ENCODE results near the gene ITSN2. TPM values are rescaled to one million over a fixed set of nuclear protein-coding genes. Genes with fewer than 3 reads are reported as not detected.

The ITSN2 gene
- total and polyA plus RNA-seq, 4 donors: 10.1 to 32.4 (median 21.6) TPM

DNA sequence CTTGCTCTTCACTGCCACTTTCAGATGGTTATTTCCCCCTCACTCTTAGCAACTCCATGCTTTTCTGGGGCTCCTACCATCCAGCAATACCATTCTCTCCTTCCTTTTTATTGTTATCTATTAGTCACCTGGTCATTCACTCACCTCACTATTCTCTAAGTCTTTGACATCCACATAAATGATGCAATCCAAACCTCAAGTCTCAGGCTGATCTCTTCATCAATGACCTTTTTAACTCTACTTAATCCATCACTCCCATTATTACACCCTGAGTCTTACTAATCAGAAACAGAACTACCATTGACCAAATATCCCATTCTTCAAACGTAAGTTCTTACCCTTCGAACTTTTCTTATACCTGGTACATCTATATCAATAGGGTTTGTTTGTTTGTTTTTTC, 79.7 kb downstream of the ITSN2 start:
- H3K4me3 ChIP-seq (ENCODE audit: low read depth in 1 of 3, low read length in 3 of 3): no peak overlapping the region
- H3K4me1 ChIP-seq (ENCODE audit: control insufficient read depth in 4 of 4, insufficient read depth in 4 of 4, low read length in 3 of 4): peaks cover under 1 to 6% (median 2%) of the 10 kb centered on the region in 4 donors
- H3K27ac ChIP-seq (ENCODE audit: low read depth in 1 of 2, low read length in 2 of 2): no peak overlapping the region
- TF ChIP-seq GABPA (IDR thresholded peaks at IDR 0.05 in 1 of 2, conservative IDR thresholded peaks at IDR 0.05 in 1 of 2) (no peak), YY1 (IDR thresholded peaks at IDR 0.05) (no peak), RXRA (IDR thresholded peaks at IDR 0.05) (no peak), HNF4A (conservative IDR thresholded peaks at IDR 0.05) (no peak), SP1 (IDR thresholded peaks at IDR 0.05) (no peak), NR2F2 (IDR thresholded peaks at IDR 0.05) (no peak), RAD21 (IDR thresholded peaks at IDR 0.05) (no peak), EGR1 (IDR thresholded peaks at IDR 0.05; ENCODE audit: low read depth in 2 of 2) (no peak), FOXA2 (IDR thresholded peaks at IDR 0.05) (no peak), JUND (IDR thresholded peaks at IDR 0.05) (no peak)
- TF ChIP-seq, protein P1, sequence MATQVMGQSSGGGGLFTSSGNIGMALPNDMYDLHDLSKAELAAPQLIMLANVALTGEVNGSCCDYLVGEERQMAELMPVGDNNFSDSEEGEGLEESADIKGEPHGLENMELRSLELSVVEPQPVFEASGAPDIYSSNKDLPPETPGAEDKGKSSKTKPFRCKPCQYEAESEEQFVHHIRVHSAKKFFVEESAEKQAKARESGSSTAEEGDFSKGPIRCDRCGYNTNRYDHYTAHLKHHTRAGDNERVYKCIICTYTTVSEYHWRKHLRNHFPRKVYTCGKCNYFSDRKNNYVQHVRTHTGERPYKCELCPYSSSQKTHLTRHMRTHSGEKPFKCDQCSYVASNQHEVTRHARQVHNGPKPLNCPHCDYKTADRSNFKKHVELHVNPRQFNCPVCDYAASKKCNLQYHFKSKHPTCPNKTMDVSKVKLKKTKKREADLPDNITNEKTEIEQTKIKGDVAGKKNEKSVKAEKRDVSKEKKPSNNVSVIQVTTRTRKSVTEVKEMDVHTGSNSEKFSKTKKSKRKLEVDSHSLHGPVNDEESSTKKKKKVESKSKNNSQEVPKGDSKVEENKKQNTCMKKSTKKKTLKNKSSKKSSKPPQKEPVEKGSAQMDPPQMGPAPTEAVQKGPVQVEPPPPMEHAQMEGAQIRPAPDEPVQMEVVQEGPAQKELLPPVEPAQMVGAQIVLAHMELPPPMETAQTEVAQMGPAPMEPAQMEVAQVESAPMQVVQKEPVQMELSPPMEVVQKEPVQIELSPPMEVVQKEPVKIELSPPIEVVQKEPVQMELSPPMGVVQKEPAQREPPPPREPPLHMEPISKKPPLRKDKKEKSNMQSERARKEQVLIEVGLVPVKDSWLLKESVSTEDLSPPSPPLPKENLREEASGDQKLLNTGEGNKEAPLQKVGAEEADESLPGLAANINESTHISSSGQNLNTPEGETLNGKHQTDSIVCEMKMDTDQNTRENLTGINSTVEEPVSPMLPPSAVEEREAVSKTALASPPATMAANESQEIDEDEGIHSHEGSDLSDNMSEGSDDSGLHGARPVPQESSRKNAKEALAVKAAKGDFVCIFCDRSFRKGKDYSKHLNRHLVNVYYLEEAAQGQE (IDR thresholded peaks at IDR 0.05): no peak
- TF ChIP-seq, protein P2, sequence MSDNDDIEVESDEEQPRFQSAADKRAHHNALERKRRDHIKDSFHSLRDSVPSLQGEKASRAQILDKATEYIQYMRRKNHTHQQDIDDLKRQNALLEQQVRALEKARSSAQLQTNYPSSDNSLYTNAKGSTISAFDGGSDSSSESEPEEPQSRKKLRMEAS (IDR thresholded peaks at IDR 0.05): no peak
- TF ChIP-seq, protein P3, sequence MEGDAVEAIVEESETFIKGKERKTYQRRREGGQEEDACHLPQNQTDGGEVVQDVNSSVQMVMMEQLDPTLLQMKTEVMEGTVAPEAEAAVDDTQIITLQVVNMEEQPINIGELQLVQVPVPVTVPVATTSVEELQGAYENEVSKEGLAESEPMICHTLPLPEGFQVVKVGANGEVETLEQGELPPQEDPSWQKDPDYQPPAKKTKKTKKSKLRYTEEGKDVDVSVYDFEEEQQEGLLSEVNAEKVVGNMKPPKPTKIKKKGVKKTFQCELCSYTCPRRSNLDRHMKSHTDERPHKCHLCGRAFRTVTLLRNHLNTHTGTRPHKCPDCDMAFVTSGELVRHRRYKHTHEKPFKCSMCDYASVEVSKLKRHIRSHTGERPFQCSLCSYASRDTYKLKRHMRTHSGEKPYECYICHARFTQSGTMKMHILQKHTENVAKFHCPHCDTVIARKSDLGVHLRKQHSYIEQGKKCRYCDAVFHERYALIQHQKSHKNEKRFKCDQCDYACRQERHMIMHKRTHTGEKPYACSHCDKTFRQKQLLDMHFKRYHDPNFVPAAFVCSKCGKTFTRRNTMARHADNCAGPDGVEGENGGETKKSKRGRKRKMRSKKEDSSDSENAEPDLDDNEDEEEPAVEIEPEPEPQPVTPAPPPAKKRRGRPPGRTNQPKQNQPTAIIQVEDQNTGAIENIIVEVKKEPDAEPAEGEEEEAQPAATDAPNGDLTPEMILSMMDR (IDR thresholded peaks at IDR 0.05; ENCODE audit: low read depth, low read length, missing input control): no peak
- TF ChIP-seq, protein P4, sequence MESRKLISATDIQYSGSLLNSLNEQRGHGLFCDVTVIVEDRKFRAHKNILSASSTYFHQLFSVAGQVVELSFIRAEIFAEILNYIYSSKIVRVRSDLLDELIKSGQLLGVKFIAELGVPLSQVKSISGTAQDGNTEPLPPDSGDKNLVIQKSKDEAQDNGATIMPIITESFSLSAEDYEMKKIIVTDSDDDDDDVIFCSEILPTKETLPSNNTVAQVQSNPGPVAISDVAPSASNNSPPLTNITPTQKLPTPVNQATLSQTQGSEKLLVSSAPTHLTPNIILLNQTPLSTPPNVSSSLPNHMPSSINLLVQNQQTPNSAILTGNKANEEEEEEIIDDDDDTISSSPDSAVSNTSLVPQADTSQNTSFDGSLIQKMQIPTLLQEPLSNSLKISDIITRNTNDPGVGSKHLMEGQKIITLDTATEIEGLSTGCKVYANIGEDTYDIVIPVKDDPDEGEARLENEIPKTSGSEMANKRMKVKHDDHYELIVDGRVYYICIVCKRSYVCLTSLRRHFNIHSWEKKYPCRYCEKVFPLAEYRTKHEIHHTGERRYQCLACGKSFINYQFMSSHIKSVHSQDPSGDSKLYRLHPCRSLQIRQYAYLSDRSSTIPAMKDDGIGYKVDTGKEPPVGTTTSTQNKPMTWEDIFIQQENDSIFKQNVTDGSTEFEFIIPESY (IDR thresholded peaks at IDR 0.05): no peak
- WGBS: 97% methylated on average over 2 of the region's 2 CpGs
- no peaks in the 10 kb centered on the region for H3K27me3 ChIP-seq (ENCODE audit: control insufficient read depth in 4 of 4, insufficient read depth in 4 of 4, low read length in 3 of 4)
- no peak for DNase-seq (ENCODE audit: low spot score)
- no peaks in the 10 kb centered on the region for H3K9me3 ChIP-seq (ENCODE audit: control insufficient read depth in 4 of 4, low read length in 3 of 4)
- peaks cover 0 to 6% (median 2%) of the 10 kb centered on the region in 4 donors for H3K36me3 ChIP-seq (ENCODE audit: control insufficient read depth in 4 of 4, insufficient read depth in 3 of 4, low read depth in 1 of 4, low read length in 3 of 4)
- H3K9ac ChIP-seq (ENCODE audit: low read depth in 1 of 2, low read length in 2 of 2): no peak overlapping the region

DNA sequence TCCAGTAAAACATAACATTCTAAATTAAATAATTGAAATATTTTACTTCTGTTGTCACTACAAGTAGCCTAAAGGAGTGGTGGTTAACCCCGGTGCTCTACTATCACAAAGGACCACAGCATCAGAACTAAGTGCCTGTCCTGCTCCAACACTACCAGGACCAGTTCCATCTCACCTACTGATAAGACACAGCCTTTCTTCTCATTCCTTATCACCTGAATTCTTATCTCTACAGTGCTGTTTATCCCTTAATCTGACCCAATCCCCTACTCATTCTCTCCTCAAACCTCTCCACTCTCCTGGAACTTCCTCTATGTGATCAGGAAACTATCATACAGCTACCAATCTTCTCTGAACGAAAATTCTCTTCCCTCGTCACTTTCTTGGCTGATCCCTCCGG, 80.2 kb downstream of the ITSN2 start:
- no peak for TF ChIP-seq TAF1 (conservative IDR thresholded peaks at IDR 0.05)
- TF ChIP-seq, protein P1 (IDR thresholded peaks at IDR 0.05): no peak
- TF ChIP-seq HNF4G (IDR thresholded peaks at IDR 0.05): no peak
- TF ChIP-seq, protein P2 (IDR thresholded peaks at IDR 0.05): no peak
- TF ChIP-seq, protein P4 (IDR thresholded peaks at IDR 0.05): no peak
- no peak for TF ChIP-seq JUND (IDR thresholded peaks at IDR 0.05)
- TF ChIP-seq YY1 (IDR thresholded peaks at IDR 0.05): no peak
- TF ChIP-seq HNF4A (conservative IDR thresholded peaks at IDR 0.05): no peak
- TF ChIP-seq RXRA (IDR thresholded peaks at IDR 0.05): no peak
- no peak for TF ChIP-seq EGR1 (IDR thresholded peaks at IDR 0.05; ENCODE audit: low read depth in 2 of 2)
- TF ChIP-seq FOXA2 (IDR thresholded peaks at IDR 0.05): no peak
- no peak for TF ChIP-seq RAD21 (IDR thresholded peaks at IDR 0.05)
- TF ChIP-seq SP1 (IDR thresholded peaks at IDR 0.05): no peak
- TF ChIP-seq NR2F2 (IDR thresholded peaks at IDR 0.05): no peak
- TF ChIP-seq FOXA1 (IDR thresholded peaks at IDR 0.05): no peak
- TF ChIP-seq GABPA (IDR thresholded peaks at IDR 0.05 in 1 of 2, conservative IDR thresholded peaks at IDR 0.05 in 1 of 2): no peak
- H3K27me3 ChIP-seq (ENCODE audit: control insufficient read depth in 4 of 4, insufficient read depth in 4 of 4, low read length in 3 of 4): no peaks in the 10 kb centered on the region
- no peak overlapping the region for H3K4me3 ChIP-seq (ENCODE audit: low read depth in 1 of 3, low read length in 3 of 3)
- peaks cover 0 to 3% (median under 1%) of the 10 kb centered on the region in 4 donors for H3K4me1 ChIP-seq (ENCODE audit: control insufficient read depth in 4 of 4, insufficient read depth in 4 of 4, low read length in 3 of 4)
- no peak overlapping the region for H3K27ac ChIP-seq (ENCODE audit: low read depth in 1 of 2, low read length in 2 of 2)
- H3K9me3 ChIP-seq (ENCODE audit: control insufficient read depth in 4 of 4, low read length in 3 of 4): no peaks in the 10 kb centered on the region
- H3K36me3 ChIP-seq (ENCODE audit: control insufficient read depth in 4 of 4, insufficient read depth in 3 of 4, low read depth in 1 of 4, low read length in 3 of 4): peaks cover 0 to 11% (median 2%) of the 10 kb centered on the region in 4 donors
- no peak for DNase-seq (ENCODE audit: low spot score)
- no peak overlapping the region for H3K9ac ChIP-seq (ENCODE audit: low read depth in 1 of 2, low read length in 2 of 2)
- WGBS: 93% methylated on average over 4 of the region's 4 CpGs
